Measurements from ENCODE around the gene GAD2.

GAD2 gene

DNA sequence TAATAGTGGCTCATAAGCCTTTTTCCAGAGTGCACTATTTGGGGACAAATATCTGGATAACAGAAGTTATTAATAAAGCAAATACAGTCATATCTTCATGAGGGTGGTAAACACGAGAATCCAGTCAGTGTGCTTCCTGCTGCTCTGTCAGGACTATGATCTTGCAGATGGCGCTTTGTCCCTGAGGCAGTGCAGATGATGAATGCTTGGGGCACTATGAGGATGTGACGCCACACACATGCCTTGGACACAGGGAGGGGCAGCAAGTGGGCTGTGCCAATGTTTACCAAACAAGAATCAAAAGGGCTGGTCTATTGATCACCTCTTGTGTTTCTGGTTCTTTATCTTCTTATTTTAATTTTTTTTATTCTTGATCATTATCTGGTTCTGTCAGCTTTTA is 79.8 kb downstream of the GAD2 start:
- no peak for DNase-seq (ENCODE audit: low spot score in 2 of 2)
- Mint-ChIP-seq H3K4me3 (no peak overlapping the region), H3K27ac (ENCODE audit: low read depth) (no peak overlapping the region), H3K27me3 (peaks cover 47% of the 10 kb centered on the region), H3K36me3 (ENCODE audit: insufficient read depth) (peaks cover 3% of the 10 kb centered on the region), H3K4me1 (no peaks in the 10 kb centered on the region), H3K9me3 (no peaks in the 10 kb centered on the region)
- no peak for ATAC-seq (replicated peaks; ENCODE audit: extremely low read depth, poor library complexity, severe bottlenecking)

DNA sequence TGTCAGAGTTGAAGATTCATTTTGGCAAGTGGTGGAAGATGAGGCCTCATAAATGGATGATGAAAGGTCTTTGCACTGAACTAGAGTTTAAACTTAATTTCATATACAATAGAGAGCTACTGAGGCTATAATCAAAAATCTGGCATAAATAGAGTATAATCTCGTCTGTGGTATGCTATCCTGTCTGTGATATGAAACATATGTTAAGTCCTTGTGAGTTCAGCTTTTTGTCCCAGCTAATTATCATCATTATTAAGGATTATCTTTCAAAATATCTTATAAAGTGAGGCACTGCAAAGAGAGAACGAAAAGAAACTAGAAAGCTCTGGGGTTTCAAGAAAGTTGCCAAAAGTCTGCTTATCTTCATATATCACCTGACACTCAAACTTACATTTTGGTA is 83.4 kb downstream of the GAD2 start:
- ATAC-seq (replicated peaks; ENCODE audit: extremely low read depth, poor library complexity, severe bottlenecking) (no peak), DNase-seq (ENCODE audit: low spot score in 2 of 2) (no peak)
- no peak overlapping the region for H3K27ac Mint-ChIP-seq (ENCODE audit: low read depth)
- peaks cover 3% of the 10 kb centered on the region for H3K36me3 Mint-ChIP-seq (ENCODE audit: insufficient read depth)
- H3K4me1 Mint-ChIP-seq: no peaks in the 10 kb centered on the region
- peaks cover 15% of the 10 kb centered on the region for H3K27me3 Mint-ChIP-seq
- H3K4me3 Mint-ChIP-seq: no peak overlapping the region
- H3K9me3 Mint-ChIP-seq: no peaks in the 10 kb centered on the region

DNA sequence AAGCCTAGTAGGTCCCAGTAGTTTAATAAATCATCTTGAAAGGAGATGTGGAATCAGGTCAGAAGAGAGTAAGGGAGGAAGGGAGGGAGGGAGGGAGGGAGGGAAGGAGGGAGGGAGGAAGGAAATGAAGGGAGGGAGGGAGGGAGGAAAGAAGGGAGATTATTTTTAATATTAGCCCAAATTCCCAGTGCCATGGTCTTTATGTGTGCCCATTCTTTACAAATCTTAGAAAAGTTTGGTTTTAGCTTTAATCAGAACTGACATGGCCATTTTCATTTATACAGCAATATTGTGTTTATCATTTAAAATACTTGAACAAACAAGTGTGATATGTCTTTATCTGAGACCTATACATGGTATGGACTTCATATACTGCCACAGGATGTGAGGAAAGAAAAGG is 86.8 kb downstream of the GAD2 start:
- ATAC-seq (replicated peaks; ENCODE audit: extremely low read depth, poor library complexity, severe bottlenecking) (no peak), DNase-seq (ENCODE audit: low spot score in 2 of 2) (no peak)
- no peak overlapping the region for H3K4me3 Mint-ChIP-seq
- no peak overlapping the region for H3K27ac Mint-ChIP-seq (ENCODE audit: low read depth)
- H3K9me3 Mint-ChIP-seq: no peaks in the 10 kb centered on the region
- H3K27me3 Mint-ChIP-seq: peaks cover 33% of the 10 kb centered on the region
- no peaks in the 10 kb centered on the region for H3K4me1 Mint-ChIP-seq
- peaks cover 1% of the 10 kb centered on the region for H3K36me3 Mint-ChIP-seq (ENCODE audit: insufficient read depth)

DNA sequence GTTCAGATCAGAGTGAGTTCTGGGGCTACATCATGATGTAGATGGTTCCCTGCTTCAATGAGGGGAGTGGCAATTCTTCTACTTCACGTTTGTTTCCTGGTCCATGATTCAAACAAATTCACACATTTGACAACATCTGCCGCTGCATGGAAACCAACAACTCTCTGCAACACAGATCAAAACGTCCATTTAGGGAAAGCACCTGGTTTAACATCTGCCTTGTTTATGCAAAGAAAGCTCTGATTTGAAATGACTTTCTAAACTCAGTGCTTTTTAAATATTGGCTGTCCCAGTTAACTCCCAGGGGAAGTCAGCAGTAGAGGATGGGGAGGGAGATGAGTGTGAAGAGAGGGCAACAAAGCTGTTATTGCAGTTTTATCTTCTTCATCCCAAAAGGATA is 93.8 kb downstream of the GAD2 start:
- H3K4me1 Mint-ChIP-seq: no peaks in the 10 kb centered on the region
- no peaks in the 10 kb centered on the region for H3K9me3 Mint-ChIP-seq
- H3K27me3 Mint-ChIP-seq: peaks cover 92% of the 10 kb centered on the region
- H3K27ac Mint-ChIP-seq (ENCODE audit: low read depth): no peak overlapping the region
- no peak overlapping the region for H3K4me3 Mint-ChIP-seq
- no peaks in the 10 kb centered on the region for H3K36me3 Mint-ChIP-seq (ENCODE audit: insufficient read depth)
- DNase-seq (ENCODE audit: low spot score in 2 of 2): no peak
- no peak for ATAC-seq (replicated peaks; ENCODE audit: extremely low read depth, poor library complexity, severe bottlenecking)

DNA sequence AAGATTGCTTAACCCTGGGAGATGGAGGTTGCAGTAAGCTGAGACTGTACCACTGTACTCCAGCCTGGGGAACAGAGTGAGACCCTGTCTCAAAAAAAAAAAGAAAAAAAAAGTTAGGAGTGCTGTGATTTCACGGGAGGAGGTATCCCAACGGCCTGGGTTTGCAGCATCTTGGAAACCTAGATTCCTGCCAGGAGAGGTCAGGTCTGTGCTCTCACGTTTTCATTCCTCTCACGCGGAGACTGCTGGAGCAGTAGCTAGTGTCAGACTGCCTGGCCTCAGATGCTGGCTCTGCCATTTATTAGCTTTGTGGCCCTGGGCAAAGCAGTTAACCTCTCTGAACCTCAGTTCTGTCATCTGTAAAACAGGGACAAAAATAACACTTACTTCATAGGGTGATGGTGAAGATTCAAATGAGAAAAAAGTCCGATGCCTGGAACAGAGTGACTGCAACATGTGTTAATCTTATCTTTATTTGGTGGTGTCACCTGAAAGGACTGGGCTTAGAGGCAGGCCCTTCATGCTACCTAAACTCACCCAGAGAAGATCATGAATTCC is 94.9 kb downstream of the GAD2 start:
- Mint-ChIP-seq H3K4me3 (no peak overlapping the region), H3K27me3 (peaks cover 81% of the 10 kb centered on the region), H3K27ac (ENCODE audit: low read depth) (no peak overlapping the region), H3K9me3 (no peaks in the 10 kb centered on the region), H3K4me1 (no peaks in the 10 kb centered on the region), H3K36me3 (ENCODE audit: insufficient read depth) (no peaks in the 10 kb centered on the region)
- no peak for ATAC-seq (replicated peaks; ENCODE audit: extremely low read depth, poor library complexity, severe bottlenecking)
- no peak for DNase-seq (ENCODE audit: low spot score in 2 of 2)

DNA sequence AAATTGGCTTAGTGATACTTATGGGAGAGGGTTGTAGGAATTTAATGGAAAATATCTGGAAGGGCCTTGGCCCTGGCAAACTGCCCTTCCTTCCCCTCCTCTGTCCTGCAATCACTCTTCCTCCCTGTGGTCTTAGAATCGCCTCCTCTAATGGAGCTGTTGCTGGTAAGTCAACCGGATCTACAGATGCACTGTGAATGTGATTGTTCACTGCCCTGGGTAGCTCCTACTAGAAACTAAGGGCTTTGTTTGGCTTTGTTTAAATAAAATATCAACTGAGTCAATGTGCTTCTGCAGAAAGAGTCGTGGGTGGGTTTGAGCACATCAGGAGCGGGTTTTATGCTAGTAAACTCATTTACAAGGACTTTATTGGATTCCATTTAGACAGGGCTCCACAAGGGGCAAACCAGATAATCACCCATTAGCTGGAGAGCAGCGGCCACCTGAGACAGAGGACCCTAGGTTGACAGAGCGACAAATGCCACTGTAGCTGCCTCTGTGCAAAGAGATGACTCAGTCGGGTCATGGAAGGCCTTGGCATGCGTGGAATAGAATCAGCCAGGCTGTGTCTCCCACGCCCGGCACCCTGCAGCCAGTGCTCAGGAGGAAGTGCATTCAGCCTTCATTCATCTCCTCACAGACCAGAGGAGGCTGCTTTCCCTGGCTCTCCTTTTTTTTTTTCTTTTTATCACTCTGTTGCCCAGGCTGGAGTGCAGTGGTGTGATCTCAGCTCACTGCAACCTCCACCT is 97.9 kb downstream of the GAD2 start:
- Mint-ChIP-seq H3K4me3 (no peak overlapping the region), H3K36me3 (ENCODE audit: insufficient read depth) (no peaks in the 10 kb centered on the region), H3K27ac (ENCODE audit: low read depth) (no peak overlapping the region), H3K27me3 (peaks cover 72% of the 10 kb centered on the region), H3K4me1 (no peaks in the 10 kb centered on the region), H3K9me3 (no peaks in the 10 kb centered on the region)
- DNase-seq (ENCODE audit: low spot score in 2 of 2) (no peak), ATAC-seq (replicated peaks; ENCODE audit: extremely low read depth, poor library complexity, severe bottlenecking) (no peak)

DNA sequence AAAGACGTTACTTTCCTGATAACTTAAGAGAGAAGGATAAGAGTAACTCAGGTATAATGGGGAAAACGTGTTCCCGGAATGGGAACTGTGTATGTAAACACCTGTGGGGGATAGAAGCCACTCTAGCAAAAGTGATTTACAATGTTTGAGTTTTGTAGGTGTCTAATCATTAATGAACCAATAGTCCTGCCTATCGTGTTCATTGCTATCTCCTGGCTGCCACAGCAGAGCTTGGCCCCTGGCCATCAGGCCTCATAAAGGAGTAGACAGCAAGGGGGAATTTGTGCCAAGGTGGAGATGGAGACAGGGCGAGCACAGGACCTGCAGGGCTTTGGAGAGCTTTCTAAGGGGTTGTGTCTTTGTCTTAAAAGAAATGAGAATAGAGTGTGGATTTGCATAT is 102.1 kb downstream of the GAD2 start:
- no peak overlapping the region for H3K27ac Mint-ChIP-seq (ENCODE audit: low read depth)
- ATAC-seq (replicated peaks; ENCODE audit: extremely low read depth, poor library complexity, severe bottlenecking) (no peak), DNase-seq (ENCODE audit: low spot score in 2 of 2) (no peak)
- peaks cover 44% of the 10 kb centered on the region for H3K27me3 Mint-ChIP-seq
- H3K9me3 Mint-ChIP-seq: no peaks in the 10 kb centered on the region
- H3K4me3 Mint-ChIP-seq: no peak overlapping the region
- H3K4me1 Mint-ChIP-seq: no peaks in the 10 kb centered on the region
- H3K36me3 Mint-ChIP-seq (ENCODE audit: insufficient read depth): no peaks in the 10 kb centered on the region

DNA sequence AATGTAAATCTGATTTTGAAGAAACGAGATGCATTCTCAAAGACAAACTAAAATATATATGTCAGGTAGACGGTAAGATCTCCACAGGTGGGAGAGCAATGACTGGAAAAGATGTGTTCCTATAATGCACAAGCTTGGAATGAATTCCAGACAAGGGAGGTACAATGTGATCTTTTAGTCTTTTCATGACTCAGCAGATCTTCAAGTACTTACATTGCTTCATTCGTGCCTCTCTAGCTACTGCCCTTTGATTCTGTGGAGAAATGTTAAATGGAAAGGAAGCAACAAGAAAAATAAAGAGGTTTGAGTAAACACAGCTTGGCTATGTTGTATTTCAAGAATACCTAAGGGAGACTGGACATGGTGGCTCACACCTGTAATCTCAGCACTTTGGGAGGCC is 106.6 kb downstream of the GAD2 start:
- Mint-ChIP-seq H3K4me1 (no peaks in the 10 kb centered on the region), H3K9me3 (no peaks in the 10 kb centered on the region), H3K27ac (ENCODE audit: low read depth) (no peak overlapping the region), H3K27me3 (peaks cover 34% of the 10 kb centered on the region), H3K36me3 (ENCODE audit: insufficient read depth) (no peaks in the 10 kb centered on the region), H3K4me3 (no peak overlapping the region)
- DNase-seq (ENCODE audit: low spot score in 2 of 2): no peak
- ATAC-seq (replicated peaks; ENCODE audit: extremely low read depth, poor library complexity, severe bottlenecking): no peak

DNA sequence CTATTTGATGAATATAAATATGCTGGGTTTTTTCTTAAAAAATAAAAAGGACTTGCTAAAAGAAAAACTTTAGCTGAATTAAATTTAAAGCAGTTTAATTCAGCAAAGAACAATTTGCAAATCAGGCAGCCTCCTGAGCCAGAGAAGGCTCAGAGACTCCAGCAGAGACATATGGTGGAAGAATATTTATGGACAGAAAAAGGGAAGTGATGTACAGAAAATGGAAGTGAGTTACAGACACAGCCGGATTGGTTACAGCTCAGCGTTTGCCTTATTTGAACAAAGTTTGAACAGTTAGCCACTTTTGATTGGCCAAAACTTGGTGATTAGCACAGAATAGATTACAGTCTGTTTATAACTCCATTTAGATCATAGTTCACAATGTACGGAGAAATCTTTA is 110.3 kb downstream of the GAD2 start:
- Mint-ChIP-seq H3K9me3 (no peaks in the 10 kb centered on the region), H3K27ac (ENCODE audit: low read depth) (no peak overlapping the region), H3K4me3 (no peak overlapping the region), H3K4me1 (no peaks in the 10 kb centered on the region), H3K36me3 (ENCODE audit: insufficient read depth) (no peaks in the 10 kb centered on the region), H3K27me3 (peaks cover 9% of the 10 kb centered on the region)
- ATAC-seq (replicated peaks; ENCODE audit: extremely low read depth, poor library complexity, severe bottlenecking): no peak
- no peak for DNase-seq (ENCODE audit: low spot score in 2 of 2)

DNA sequence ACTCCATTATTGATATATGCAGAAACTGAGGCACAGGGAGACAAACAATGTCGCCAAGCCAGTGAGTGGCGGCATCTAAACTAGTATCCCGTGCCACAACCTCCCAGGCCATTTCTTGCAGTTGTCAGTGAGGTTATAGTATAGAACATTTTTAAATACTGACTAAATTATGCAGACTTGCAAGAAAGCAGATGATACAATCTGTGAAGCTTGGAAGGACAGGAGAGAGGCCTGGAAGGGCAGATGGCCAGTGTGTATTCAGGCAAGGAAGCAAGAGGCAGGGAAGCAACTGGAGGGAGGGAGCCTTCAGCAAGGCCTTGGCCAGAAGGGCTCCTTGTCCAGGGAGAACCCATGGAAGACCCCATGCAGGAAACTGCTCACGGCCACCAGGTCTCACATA is 111.2 kb downstream of the GAD2 start:
- Mint-ChIP-seq H3K4me1 (no peaks in the 10 kb centered on the region), H3K9me3 (no peaks in the 10 kb centered on the region), H3K27ac (ENCODE audit: low read depth) (no peak overlapping the region), H3K4me3 (no peak overlapping the region), H3K36me3 (ENCODE audit: insufficient read depth) (no peaks in the 10 kb centered on the region), H3K27me3 (peaks cover 9% of the 10 kb centered on the region)
- ATAC-seq (replicated peaks; ENCODE audit: extremely low read depth, poor library complexity, severe bottlenecking) (no peak), DNase-seq (ENCODE audit: low spot score in 2 of 2) (no peak)

DNA sequence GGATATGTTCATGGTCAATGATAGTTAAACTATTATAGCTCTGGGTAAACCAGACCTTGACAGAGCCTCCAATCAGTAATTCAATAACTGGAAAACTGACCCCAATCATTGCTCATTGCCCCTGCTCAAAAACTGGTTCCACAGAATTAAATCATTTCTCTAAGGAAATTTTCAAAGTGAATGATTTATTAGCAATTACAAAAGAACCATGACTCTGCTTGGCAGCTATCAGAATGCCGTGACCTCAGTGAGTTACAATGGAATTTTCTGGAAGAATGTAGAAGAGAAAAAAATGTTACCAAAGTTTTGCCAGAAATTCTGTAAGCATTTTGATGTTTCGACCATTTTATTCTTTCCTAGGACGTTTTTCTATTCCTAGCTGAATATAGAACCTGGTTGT is 114.8 kb downstream of the GAD2 start:
- Mint-ChIP-seq H3K4me3 (no peak overlapping the region), H3K4me1 (peaks cover 7% of the 10 kb centered on the region), H3K36me3 (ENCODE audit: insufficient read depth) (no peaks in the 10 kb centered on the region), H3K9me3 (peaks cover 7% of the 10 kb centered on the region), H3K27ac (ENCODE audit: low read depth) (no peak overlapping the region), H3K27me3 (peaks cover under 1% of the 10 kb centered on the region)
- DNase-seq (ENCODE audit: low spot score in 2 of 2): no peak
- ATAC-seq (replicated peaks; ENCODE audit: extremely low read depth, poor library complexity, severe bottlenecking): no peak

DNA sequence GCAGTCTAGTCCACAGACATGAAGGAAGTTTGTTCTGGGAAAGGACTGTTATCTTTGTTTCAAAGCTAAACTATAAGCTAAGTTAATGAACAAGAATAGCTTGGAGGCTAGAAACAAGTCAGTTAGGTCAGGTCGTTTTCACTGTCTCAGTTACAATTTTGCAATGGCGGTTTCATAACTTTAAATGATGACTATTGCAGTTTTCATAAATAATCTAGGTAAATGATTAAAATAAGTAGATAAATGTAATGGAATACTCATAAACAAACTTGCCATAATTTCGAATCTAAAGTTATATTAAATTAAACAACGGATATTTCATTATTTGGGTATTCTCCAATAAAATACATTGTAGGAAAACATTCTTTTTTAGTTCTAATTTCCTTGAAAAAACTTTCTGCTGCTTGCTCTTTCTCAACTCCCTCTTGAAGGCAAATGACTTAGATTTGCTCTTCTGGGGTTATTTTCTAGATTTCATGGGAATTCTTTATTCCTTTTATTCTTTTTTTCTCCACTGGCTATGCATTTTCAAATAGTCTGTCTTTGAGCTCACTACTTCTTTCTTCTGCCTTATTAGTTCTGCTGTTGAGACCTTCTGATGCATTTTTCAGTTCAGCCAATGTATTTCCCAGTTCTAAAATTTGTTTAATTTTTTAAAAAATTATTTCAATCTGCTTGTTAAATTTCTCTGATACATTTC is 117.8 kb downstream of the GAD2 start:
- Mint-ChIP-seq H3K9me3 (peaks cover 7% of the 10 kb centered on the region), H3K27me3 (no peaks in the 10 kb centered on the region), H3K4me3 (no peak overlapping the region), H3K27ac (ENCODE audit: low read depth) (no peak overlapping the region), H3K36me3 (ENCODE audit: insufficient read depth) (no peaks in the 10 kb centered on the region), H3K4me1 (peaks cover 7% of the 10 kb centered on the region)
- DNase-seq (ENCODE audit: low spot score in 2 of 2) (no peak), ATAC-seq (replicated peaks; ENCODE audit: extremely low read depth, poor library complexity, severe bottlenecking) (no peak)

DNA sequence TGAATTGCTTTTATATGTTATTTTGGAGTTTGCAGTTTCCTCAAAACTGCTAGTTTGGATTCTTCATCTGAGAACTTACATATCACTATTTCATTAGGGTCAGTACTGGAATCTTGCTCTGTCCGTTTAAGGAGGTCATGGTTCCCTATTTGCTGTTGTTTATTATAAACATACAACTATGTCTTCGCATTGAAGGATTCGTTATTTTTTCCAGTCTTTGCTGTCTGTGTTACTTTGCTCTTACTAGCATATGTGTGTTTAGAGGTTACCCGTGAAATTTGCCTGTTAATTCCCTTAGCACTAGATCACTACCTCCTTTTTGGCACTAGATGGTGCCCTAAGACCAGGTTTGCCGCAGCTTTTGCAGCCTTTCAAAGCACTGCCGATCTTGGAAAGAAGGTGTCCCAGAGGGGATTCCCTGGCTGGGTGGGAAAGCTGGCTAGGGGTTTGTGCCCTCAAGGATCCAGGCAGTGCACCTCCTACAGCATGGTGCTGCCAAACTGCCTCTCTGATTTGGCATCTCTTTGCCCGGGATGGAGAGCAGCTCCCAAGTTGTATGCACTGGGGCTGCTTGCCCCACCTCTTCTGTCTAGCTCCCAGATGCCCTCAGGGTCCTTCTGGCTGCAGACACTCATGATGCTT is 118.5 kb downstream of the GAD2 start:
- peaks cover 7% of the 10 kb centered on the region for H3K4me1 Mint-ChIP-seq
- no peaks in the 10 kb centered on the region for H3K27me3 Mint-ChIP-seq
- peaks cover 7% of the 10 kb centered on the region for H3K9me3 Mint-ChIP-seq
- H3K4me3 Mint-ChIP-seq: peak overlapping the region; percentile 81
- peak overlapping the region; percentile 56 for H3K27ac Mint-ChIP-seq (ENCODE audit: low read depth)
- no peaks in the 10 kb centered on the region for H3K36me3 Mint-ChIP-seq (ENCODE audit: insufficient read depth)
- ATAC-seq (replicated peaks; ENCODE audit: extremely low read depth, poor library complexity, severe bottlenecking): peak; percentile 76
- DNase-seq (ENCODE audit: low spot score in 2 of 2): peak; percentile 55 to 64

All from central memory CD8-positive, alpha-beta T cell (primary cell).